Measurements from ENCODE around the gene ADCY2.

- no peak for TF ChIP-seq POLR2A (IDR thresholded peaks at IDR 0.05)
- TF ChIP-seq, protein P1, sequence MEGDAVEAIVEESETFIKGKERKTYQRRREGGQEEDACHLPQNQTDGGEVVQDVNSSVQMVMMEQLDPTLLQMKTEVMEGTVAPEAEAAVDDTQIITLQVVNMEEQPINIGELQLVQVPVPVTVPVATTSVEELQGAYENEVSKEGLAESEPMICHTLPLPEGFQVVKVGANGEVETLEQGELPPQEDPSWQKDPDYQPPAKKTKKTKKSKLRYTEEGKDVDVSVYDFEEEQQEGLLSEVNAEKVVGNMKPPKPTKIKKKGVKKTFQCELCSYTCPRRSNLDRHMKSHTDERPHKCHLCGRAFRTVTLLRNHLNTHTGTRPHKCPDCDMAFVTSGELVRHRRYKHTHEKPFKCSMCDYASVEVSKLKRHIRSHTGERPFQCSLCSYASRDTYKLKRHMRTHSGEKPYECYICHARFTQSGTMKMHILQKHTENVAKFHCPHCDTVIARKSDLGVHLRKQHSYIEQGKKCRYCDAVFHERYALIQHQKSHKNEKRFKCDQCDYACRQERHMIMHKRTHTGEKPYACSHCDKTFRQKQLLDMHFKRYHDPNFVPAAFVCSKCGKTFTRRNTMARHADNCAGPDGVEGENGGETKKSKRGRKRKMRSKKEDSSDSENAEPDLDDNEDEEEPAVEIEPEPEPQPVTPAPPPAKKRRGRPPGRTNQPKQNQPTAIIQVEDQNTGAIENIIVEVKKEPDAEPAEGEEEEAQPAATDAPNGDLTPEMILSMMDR (IDR thresholded peaks at IDR 0.05) = no peak
Measured at GRCh38 chr5:7473115-7473514, 77.2 kb downstream of the ADCY2 start.

All from esophagus squamous epithelium (tissue), 4 donors.